ENCODE results near the gene ITM2A.

GRCh38 chrX:79375340-79375739 lies 8.2 kb upstream of the ITM2A start:
- TF ChIP-seq EZH2phosphoT487 (IDR thresholded peaks at IDR 0.05; ENCODE audit: insufficient read depth, low read depth) = no peak
- no peak for TF ChIP-seq EZH2 (IDR thresholded peaks at IDR 0.05; ENCODE audit: insufficient read depth, poor library complexity, severe bottlenecking)
